B cell (primary cell): ENCODE measurements around the gene SIGLEC14.

Experiments used
- CTCF ChIP-seq: fragments of 200-600 bp; IDR thresholded peaks from one replicate; pipeline ENCODE4 v1.8.0; 2022; ENCODE audit warnings: antibody characterized with exemption, mild to moderate bottlenecking
- EZH2 ChIP-seq: IDR thresholded peaks from 2 replicates; pipeline ENCODE4 v1.6.1; 2012; ENCODE audit warnings: borderline replicate concordance, low read depth, mild to moderate bottlenecking, moderate library complexity, low read length; ENCODE audit not compliant: insufficient read depth, poor library complexity, severe bottlenecking

GRCh38 chr19:51610576-51610975 lies 36.0 kb downstream of the SIGLEC14 start:
- no peak for TF ChIP-seq CTCF
- TF ChIP-seq EZH2: no peak
